Right lobe of liver (tissue), 6 donors: ENCODE measurements around the gene JDP2. TPM values are rescaled to one million over a fixed set of nuclear protein-coding genes. Genes with fewer than 3 reads are reported as not detected.

Source experiments
- ATAC-seq, 4 donors: fragments of 200-7000 bp; cut with Tn5 transposase; one replicate each; pipeline ENCODE4 v1.9.1; 2020; ENCODE audit warnings: mild to moderate bottlenecking in 4 of 4, moderate library complexity in 4 of 4
- DNase-seq, 3 donors: peaks; one replicate each; pipeline ENCODE4 v3.0.0-alpha.2; 2020
- H3K27ac ChIP-seq, 3 donors: fragments of 200-600 bp; one replicate each; pipeline ENCODE4 v1.8.0; 2022
- H3K27me3 ChIP-seq, 2 donors: fragments of 200-600 bp; one replicate each; pipeline ENCODE4 v1.8.0; 2022
- H3K36me3 ChIP-seq, 4 donors: fragments of 200-600 bp; sonication (generic) in 1 of 4; one replicate each; pipeline versions ENCODE4 v1.5.1 to v1.8.0; 2017 to 2022; ENCODE audit warnings: control low read depth in 1 of 4
- H3K4me1 ChIP-seq, 4 donors: fragments of 200-600 bp; sonication (generic) in 1 of 4; one replicate each; pipeline versions ENCODE4 v1.5.1 to v1.8.0; 2017 to 2022; ENCODE audit warnings: control low read depth in 1 of 4
- H3K4me3 ChIP-seq, 3 donors: fragments of 200-600 bp; one replicate each; pipeline ENCODE4 v1.8.0; 2022
- H3K9me3 ChIP-seq, 4 donors: fragments of 200-600 bp; sonication (generic) in 1 of 4; one replicate each; pipeline versions ENCODE4 v1.5.1 to v1.8.0; 2017 to 2022; ENCODE audit warnings: control low read depth in 1 of 4
- CTCF ChIP-seq, 4 donors: fragments of 200-600 bp in 3 of 4; fragments of 450-650 bp in 1 of 4; IDR thresholded peaks; one replicate each; pipeline versions ENCODE4 v1.5.1 to v1.8.0; 2016 to 2022; ENCODE audit warnings: antibody characterized with exemption in 4 of 4, mild to moderate bottlenecking in 2 of 4
- POLR2A ChIP-seq: fragments of 450-650 bp; IDR thresholded peaks from one replicate; pipeline ENCODE4 v1.6.1; 2017; ENCODE audit warnings: antibody characterized with exemption, mild to moderate bottlenecking
- WGBS: methylation state at CpG from one replicate; pipeline ENCODE4 v1.1.6; 2018; ENCODE audit warnings: low coverage, low lambda C conversion rate; ENCODE audit not compliant: insufficient coverage; ENCODE audit errors: missing lambda C conversion rate; 5-methylcytosine and 5-hydroxymethylcytosine counted together
- intact Hi-C, 2 donors: fragments of 100-400 bp; cut with DNase I; formaldehyde crosslinking; loops; one replicate each; pipeline versions ENCODE4 v1.11.2 to v1.14.1; 2022
- total RNA-seq, 6 experiments: library from RNA; depleted of rRNA in 2 of 6; stranded (reverse); fragments of >200 nt in 2 of 6; fragmentation: NEBNext Ultra II Directional in 3 of 6; extraction: Animal tissue kit (Norgen Biotek cat#: 25700) in 3 of 6; gene quantifications; one replicate each; pipeline versions ENCODE4 v1.1.0 to v1.2.4, GENCODE V29; 2016 to 2023
- donor health status: DM: no; HTN: yes; CAD: no.
- donor health status: DM: no; HTN: no; CAD: no.
- donor health status: DM: no; HTN: no; CAD: no.
- donor health status: DM: no; HTN: yes; CAD: no.
- donor health status: DM: no; HTN: yes; CAD: no.

JDP2 gene
- total RNA-seq, 6 experiments from 2014 or later = 8.3 to 22.0 (median 11.8) TPM

GRCh38 chr14:75442166-75442565 is 14.3 kb downstream of the JDP2 start:
- TF ChIP-seq CTCF (IDR thresholded peaks at IDR 0.05) (no peak), POLR2A (no peak)
- no peaks in the 10 kb centered on the region for H3K27me3 ChIP-seq
- no peak overlapping the region for H3K4me3 ChIP-seq
- intact Hi-C loops = no loop called here
- H3K36me3 ChIP-seq = peaks cover 0 to 21% (median 9%) of the 10 kb centered on the region in 4 donors
- no peak overlapping the region for H3K27ac ChIP-seq
- H3K9me3 ChIP-seq = no peaks in the 10 kb centered on the region
- DNase-seq (no peak), ATAC-seq (no peak)
- peaks cover 0 to 20% (median 3%) of the 10 kb centered on the region in 4 donors for H3K4me1 ChIP-seq
- WGBS = 97% methylated on average over 4 of the region's 4 CpGs

GRCh38 chr14:75442642-75443041 is 14.8 kb downstream of the JDP2 start:
- 57% methylated on average over 2 of the region's 8 CpGs for WGBS
- Histone ChIP-seq H3K36me3 (peaks cover 0 to 21% (median 9%) of the 10 kb centered on the region in 4 donors), H3K9me3 (no peaks in the 10 kb centered on the region), H3K4me1 (peaks cover 0 to 19% (median 3%) of the 10 kb centered on the region in 4 donors), H3K4me3 (no peak overlapping the region), H3K27ac (no peak overlapping the region), H3K27me3 (no peaks in the 10 kb centered on the region)
- ATAC-seq = no peak
- no peak for TF ChIP-seq CTCF (IDR thresholded peaks at IDR 0.05)
- no peak for DNase-seq
- intact Hi-C loops = no loop called here

GRCh38 chr14:75443203-75443969 is 15.6 kb downstream of the JDP2 start:
- peaks cover 0 to 18% (median 7%) of the 10 kb centered on the region in 4 donors for H3K36me3 ChIP-seq
- H3K9me3 ChIP-seq = no peaks in the 10 kb centered on the region
- TF ChIP-seq POLR2A (no peak), CTCF (IDR thresholded peaks at IDR 0.05) (no peak)
- H3K4me3 ChIP-seq = no peak overlapping the region
- H3K4me1 ChIP-seq = peaks cover 0 to 19% (median 4%) of the 10 kb centered on the region in 4 donors
- intact Hi-C loops = no loop called here
- H3K27me3 ChIP-seq = no peaks in the 10 kb centered on the region
- DNase-seq (no peak), ATAC-seq (no peak)
- H3K27ac ChIP-seq = no peak overlapping the region
- 88% methylated on average over 7 of the region's 7 CpGs for WGBS

- WGBS = 100% methylated on average over 2 of the region's 6 CpGs
- Histone ChIP-seq H3K4me3 (no peak overlapping the region), H3K36me3 (peaks cover 0 to 17% (median 4%) of the 10 kb centered on the region in 4 donors), H3K27ac (no peak overlapping the region), H3K27me3 (no peaks in the 10 kb centered on the region), H3K9me3 (no peaks in the 10 kb centered on the region), H3K4me1 (peaks cover 0 to 29% (median 15%) of the 10 kb centered on the region in 4 donors)
- intact Hi-C loops = no loop called here
- TF ChIP-seq CTCF (IDR thresholded peaks at IDR 0.05) = no peak
- TF ChIP-seq POLR2A = no peak
- ATAC-seq (no peak), DNase-seq (no peak)
Measured at GRCh38 chr14:75445236-75445635, 17.4 kb downstream of the JDP2 start.
